KMS-11 (cell line): ENCODE data around the gene METTL27.
"Not testable (repeated sequence)": the region's sequence is repeated elsewhere in the genome, so short reads cannot be mapped to it uniquely, and the experiment has no call there.

Experiments used
- H2AFZ ChIP-seq: fragments of 200-600 bp; sonication (generic); 2 replicates; pipeline ENCODE4 v1.6.1; 2016; ENCODE audit warnings: antibody characterized with exemption, mixed run types, low read depth
- H3K27ac ChIP-seq: fragments of 200-600 bp; sonication (generic); 2 replicates; pipeline ENCODE4 v1.6.1; 2016; ENCODE audit warnings: mild to moderate bottlenecking, mixed run types
- H3K27me3 ChIP-seq: fragments of 200-600 bp; sonication (generic); 2 replicates; pipeline ENCODE4 v1.6.1; 2017; ENCODE audit warnings: mild to moderate bottlenecking, low read depth, mixed run types, moderate library complexity; ENCODE audit not compliant: insufficient read depth
- H3K36me3 ChIP-seq: fragments of 200-600 bp; sonication (generic); 2 replicates; pipeline ENCODE4 v1.6.1; 2017; ENCODE audit warnings: mild to moderate bottlenecking, mixed run types; ENCODE audit not compliant: insufficient read depth
- H3K4me1 ChIP-seq: fragments of 200-600 bp; sonication (generic); 2 replicates; pipeline ENCODE4 v1.6.1; 2016; ENCODE audit warnings: mild to moderate bottlenecking, low read depth, mixed run types; ENCODE audit not compliant: poor library complexity, severe bottlenecking
- H3K4me2 ChIP-seq: fragments of 200-600 bp; sonication (generic); 2 replicates; pipeline ENCODE4 v1.7.0; 2016; ENCODE audit warnings: mild to moderate bottlenecking, mixed run types
- H3K4me3 ChIP-seq: fragments of 200-600 bp; sonication (generic); IDR thresholded peaks from 2 replicates; pipeline ENCODE4 v1.6.1; 2017; ENCODE audit warnings: low read depth, low read length, mixed read lengths; ENCODE audit not compliant: insufficient read depth
- H3K79me2 ChIP-seq: fragments of 200-600 bp; sonication (generic); 2 replicates; pipeline ENCODE4 v1.6.1; 2016; ENCODE audit warnings: low read depth, mixed run types; ENCODE audit not compliant: insufficient read depth
- H3K9ac ChIP-seq: fragments of 200-600 bp; sonication (generic); 2 replicates; pipeline ENCODE4 v1.6.1; 2016; ENCODE audit warnings: mild to moderate bottlenecking, mixed run types
- H4K20me1 ChIP-seq: fragments of 200-600 bp; sonication (generic); 2 replicates; pipeline ENCODE4 v1.6.1; 2016; ENCODE audit warnings: mild to moderate bottlenecking, mixed run types; ENCODE audit not compliant: insufficient read depth
- TF ChIP-seq, protein P1 (sequence below): fragments of 200-600 bp; sonication (generic); conservative IDR thresholded peaks from 2 replicates; pipeline ENCODE4 v1.6.1; 2017; ENCODE audit warnings: low read depth, mild to moderate bottlenecking, antibody characterized with exemption, low read length, moderate library complexity, mixed read lengths

The METTL27 gene

DNA sequence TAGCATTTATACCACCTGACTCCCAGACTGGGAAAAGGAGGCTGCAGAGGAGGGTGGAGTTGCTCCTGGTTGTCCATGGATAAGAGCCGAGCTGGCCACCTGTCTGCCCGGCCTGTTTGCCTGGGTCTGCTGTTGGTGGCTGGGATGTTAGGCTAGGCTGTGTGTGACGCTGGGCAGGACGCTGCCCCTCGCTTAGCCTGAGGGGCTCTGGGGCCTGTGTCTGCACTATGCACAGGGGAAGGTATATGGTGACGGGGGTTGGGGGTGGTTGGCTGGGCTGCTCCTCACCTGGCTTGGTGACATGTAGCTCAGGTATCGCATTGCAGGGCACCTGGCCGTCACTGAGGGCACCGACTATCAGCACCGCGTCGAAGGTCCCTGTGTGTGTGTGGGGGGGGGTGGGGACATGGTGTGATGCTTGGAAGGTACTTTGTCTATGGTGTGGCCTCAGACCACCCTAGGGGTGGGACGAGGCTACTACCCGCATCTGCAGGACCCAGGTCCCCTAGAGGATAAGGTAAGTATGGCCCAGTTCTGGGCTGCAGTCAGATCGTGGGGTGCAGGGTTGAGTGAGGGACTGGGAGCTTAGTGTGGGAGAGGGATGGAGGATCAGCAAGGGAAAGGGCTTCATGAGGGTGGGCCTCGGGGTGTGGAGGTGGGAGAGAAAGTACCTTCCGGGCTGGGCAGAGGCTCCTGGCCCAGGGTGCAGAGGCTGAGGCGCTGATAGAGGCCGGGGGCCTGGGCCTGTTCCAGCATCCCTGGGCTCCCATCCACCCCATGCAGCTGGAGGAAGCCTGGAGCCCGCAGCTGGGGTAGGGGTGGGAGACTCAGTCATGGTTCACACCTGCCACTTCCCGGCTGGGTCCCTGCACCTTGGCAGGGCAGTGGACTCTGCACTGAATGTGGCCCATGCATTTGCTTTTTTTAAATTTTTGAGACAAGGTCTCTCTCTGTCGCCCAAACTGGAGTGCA is 2.3 kb downstream of the METTL27 start:
- Histone ChIP-seq H3K9ac (no peak overlapping the region), H3K4me3 (no peak overlapping the region), H3K27me3 (no peaks in the 10 kb centered on the region), H3K36me3 (no peaks in the 10 kb centered on the region), H4K20me1 (no peaks in the 10 kb centered on the region), H2AFZ (no peak overlapping the region), H3K27ac (no peak overlapping the region), H3K4me1 (peaks cover 26% of the 10 kb centered on the region), H3K79me2 (no peaks in the 10 kb centered on the region), H3K4me2 (no peak overlapping the region)
- TF ChIP-seq, protein P1, sequence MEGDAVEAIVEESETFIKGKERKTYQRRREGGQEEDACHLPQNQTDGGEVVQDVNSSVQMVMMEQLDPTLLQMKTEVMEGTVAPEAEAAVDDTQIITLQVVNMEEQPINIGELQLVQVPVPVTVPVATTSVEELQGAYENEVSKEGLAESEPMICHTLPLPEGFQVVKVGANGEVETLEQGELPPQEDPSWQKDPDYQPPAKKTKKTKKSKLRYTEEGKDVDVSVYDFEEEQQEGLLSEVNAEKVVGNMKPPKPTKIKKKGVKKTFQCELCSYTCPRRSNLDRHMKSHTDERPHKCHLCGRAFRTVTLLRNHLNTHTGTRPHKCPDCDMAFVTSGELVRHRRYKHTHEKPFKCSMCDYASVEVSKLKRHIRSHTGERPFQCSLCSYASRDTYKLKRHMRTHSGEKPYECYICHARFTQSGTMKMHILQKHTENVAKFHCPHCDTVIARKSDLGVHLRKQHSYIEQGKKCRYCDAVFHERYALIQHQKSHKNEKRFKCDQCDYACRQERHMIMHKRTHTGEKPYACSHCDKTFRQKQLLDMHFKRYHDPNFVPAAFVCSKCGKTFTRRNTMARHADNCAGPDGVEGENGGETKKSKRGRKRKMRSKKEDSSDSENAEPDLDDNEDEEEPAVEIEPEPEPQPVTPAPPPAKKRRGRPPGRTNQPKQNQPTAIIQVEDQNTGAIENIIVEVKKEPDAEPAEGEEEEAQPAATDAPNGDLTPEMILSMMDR = no peak

DNA sequence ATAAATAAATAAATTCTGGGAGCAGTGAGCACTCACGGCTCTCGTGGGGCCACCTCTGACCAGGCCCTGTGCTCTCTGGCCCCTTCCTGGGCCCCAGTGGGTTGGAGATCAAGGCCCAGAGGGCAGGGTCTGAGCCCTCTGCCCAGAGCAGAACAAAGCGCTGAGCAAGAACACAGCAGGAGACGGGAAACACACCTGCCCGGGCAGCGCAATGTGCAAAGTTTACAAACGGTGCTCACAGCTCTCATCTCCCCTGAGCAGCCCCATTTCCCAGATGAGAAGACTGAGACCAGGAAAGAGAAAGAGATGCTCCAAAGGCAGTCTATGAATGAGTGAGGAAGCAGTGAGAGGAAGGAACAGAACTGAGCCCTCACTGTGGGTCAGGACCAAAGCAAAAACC is 3.0 kb downstream of the METTL27 start:
- no peaks in the 10 kb centered on the region for H3K79me2 ChIP-seq
- H4K20me1 ChIP-seq = no peaks in the 10 kb centered on the region
- H3K4me2 ChIP-seq = no peak overlapping the region
- H2AFZ ChIP-seq = no peak overlapping the region
- H3K27ac ChIP-seq = no peak overlapping the region
- no peak overlapping the region for H3K9ac ChIP-seq
- TF ChIP-seq, protein P1 = no peak
- peaks cover 19% of the 10 kb centered on the region for H3K4me1 ChIP-seq
- no peak overlapping the region for H3K4me3 ChIP-seq
- no peaks in the 10 kb centered on the region for H3K27me3 ChIP-seq
- no peaks in the 10 kb centered on the region for H3K36me3 ChIP-seq

DNA sequence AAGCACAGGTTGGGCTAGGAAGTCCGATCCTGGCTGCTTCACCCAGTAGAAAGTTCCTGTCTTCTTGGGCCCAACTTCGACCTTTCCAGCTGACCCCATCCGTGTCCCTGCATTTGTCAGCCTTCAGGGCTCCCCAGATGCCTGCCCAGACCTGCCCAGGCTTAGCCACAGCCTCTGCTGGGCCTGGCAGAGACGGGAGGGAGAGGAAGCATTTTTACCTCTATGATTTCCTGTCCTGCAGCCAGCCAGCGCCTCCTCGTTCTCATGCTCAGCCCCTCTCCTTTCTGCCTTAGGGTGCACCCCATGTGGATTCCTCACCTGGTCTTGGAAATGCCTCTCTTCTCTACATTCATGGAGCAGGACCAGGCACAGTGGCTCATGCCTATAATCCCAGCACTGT is 3.7 kb downstream of the METTL27 start:
- Histone ChIP-seq H3K79me2 (no peaks in the 10 kb centered on the region), H4K20me1 (no peaks in the 10 kb centered on the region), H3K4me1 (peaks cover 13% of the 10 kb centered on the region), H3K27ac (no peak overlapping the region), H3K27me3 (no peaks in the 10 kb centered on the region), H3K4me2 (no peak overlapping the region), H3K9ac (no peak overlapping the region), H3K4me3 (no peak overlapping the region), H2AFZ (no peak overlapping the region), H3K36me3 (no peaks in the 10 kb centered on the region)
- TF ChIP-seq, protein P1 = no peak

DNA sequence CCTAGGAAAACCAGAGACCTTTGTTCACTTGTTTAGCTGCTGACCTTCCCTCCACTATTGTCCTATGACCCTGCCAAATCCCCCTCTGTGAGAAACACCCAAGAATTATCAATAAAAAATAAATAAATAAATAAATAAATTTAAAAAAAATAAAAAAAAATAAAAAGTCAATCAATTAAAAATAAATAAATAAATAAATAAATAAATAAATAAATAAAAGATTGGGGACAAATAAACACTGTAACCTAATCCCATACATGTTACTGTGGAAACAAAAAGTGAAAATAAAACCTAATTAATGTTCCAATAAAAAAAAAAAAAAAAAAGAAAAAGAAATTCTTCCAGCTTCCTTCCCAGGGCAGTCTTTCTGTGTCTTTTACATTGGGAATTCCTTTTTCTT is 5.1 kb downstream of the METTL27 start:
- not testable (repeated sequence) for H4K20me1 ChIP-seq, H3K4me3 ChIP-seq, H3K4me1 ChIP-seq, H3K4me2 ChIP-seq, H3K36me3 ChIP-seq, H3K27ac ChIP-seq, H2AFZ ChIP-seq, H3K27me3 ChIP-seq, H3K79me2 ChIP-seq, H3K9ac ChIP-seq

DNA sequence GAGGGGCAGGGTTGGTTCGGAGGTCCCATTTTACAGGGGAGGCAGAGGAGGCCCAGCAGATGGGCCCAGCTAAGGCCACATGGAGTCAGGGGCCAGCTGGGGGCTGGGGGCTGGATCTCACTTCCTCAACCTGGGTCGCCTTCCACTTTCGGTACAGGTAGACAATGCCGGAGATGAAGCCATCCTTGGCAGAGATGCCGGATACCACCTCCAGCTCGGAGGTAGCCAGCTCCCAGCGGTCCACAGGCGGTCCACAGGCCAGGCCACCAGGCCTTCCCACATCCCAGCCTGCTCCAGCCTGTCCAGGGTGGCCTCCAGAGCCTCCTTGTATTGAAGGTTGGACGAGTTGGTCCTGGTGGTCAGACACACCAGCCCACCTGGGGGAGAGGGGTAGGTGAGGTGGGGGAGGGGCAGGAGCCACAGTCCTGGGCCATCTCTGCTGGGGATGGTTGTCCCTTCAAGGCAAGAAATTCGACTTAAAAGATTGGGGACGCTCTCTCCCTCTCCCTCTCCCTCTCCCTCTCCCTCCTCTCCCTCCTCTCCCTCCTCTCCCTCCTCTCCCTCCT is 7.6 kb downstream of the METTL27 start:
- no peaks in the 10 kb centered on the region for H4K20me1 ChIP-seq
- no peaks in the 10 kb centered on the region for H3K27me3 ChIP-seq
- H3K36me3 ChIP-seq = no peaks in the 10 kb centered on the region
- H3K9ac ChIP-seq = no peak overlapping the region
- no peak overlapping the region for H2AFZ ChIP-seq
- H3K4me1 ChIP-seq = no peaks in the 10 kb centered on the region
- H3K79me2 ChIP-seq = no peaks in the 10 kb centered on the region
- H3K4me3 ChIP-seq = no peak overlapping the region
- TF ChIP-seq, protein P1 = no peak
- no peak overlapping the region for H3K4me2 ChIP-seq
- H3K27ac ChIP-seq = no peak overlapping the region
